EH (cell line): ENCODE data around the gene SLCO6A1.

Experiments
- DNase-seq: peaks from one replicate; pipeline ENCODE4 v3.0.0-alpha.2; 2015; ENCODE audit warnings: low read depth

The SLCO6A1 gene

DNA sequence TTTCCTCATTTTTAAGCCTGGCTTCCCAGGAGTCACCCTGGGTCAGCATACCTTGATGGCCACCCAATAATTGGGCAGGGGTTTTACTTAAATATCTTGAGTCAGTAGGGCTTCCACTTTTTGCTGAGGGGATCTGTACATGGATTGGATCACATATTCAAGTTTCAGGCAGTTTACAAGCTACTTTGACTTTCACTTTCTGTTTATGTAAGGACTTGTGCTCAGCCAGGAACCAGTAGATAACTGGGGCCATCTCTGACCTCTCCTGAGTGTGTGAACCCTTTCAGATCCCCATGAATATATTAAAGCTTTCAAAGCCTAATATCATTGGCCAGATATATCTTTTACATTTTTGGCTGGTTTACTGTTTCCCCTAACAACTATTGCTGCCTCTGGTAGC is 45.1 kb downstream of the SLCO6A1 start:
- peak; percentile 0 for DNase-seq

GRCh38 chr5:102451082-102451481 is 47.7 kb downstream of the SLCO6A1 start:
- no peak for DNase-seq

DNA sequence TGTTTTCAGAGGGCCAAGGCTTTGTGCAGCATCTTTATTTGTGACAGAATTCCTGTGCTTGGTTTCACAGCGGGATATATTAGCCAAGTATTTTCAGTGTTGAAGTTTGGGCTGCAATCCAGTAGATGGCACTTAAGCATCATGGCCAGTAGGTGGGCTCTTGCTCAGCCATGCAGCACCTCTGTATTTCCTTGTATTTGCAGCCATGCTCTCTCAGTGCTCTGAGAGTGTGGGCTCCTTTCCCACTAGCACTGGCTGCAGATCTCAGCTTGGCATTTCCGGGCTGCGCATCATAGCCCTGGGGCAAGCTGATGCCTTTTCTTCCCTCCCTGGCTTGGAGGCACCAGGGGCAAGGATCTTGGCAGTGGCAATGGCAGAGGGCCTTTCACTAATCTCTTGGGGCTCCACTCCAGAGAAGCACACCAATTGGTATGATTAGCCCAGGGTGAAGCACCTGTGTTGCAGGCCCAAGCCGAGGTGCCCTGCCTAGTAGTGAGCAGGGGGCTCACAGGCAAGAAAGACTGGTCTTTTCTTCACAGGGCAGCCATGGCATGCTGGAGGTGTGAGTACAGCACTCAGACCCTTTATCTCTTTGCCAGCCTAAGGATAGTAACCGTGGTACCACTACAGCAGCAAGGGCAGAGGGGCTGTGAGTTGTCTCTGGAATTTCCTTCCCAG is 48.3 kb downstream of the SLCO6A1 start:
- DNase-seq = peak; percentile 2

GRCh38 chr5:102433473-102433872 is 65.3 kb downstream of the SLCO6A1 start:
- no peak for DNase-seq

- DNase-seq = no peak
These were observed 77.2 kb downstream of the SLCO6A1 start for GRCh38 chr5:102421647-102422046.

GRCh38 chr5:102418531-102418930 is 80.3 kb downstream of the SLCO6A1 start:
- no peak for DNase-seq

DNA sequence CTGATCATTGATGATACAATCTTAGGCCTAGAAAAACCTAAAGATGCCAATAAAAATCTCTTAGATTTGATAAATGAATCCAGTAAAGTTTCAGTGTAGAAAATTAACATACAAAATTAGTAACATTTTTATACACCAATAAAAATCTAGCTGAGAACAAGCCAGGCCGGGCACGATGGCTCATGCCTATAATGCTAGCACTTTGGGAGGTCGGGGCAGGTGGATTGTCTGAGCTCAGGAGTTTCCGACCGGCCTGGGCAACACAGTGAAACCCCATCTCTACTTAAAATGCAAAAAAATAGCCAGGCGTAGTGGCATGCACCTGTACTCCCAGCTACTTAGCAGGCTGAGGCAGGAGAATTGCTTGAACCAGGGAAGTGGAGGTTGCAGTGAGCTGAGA is 84.4 kb downstream of the SLCO6A1 start:
- DNase-seq = no peak

GRCh38 chr5:102388235-102388634 is 110.6 kb downstream of the SLCO6A1 start:
- no peak for DNase-seq

DNA sequence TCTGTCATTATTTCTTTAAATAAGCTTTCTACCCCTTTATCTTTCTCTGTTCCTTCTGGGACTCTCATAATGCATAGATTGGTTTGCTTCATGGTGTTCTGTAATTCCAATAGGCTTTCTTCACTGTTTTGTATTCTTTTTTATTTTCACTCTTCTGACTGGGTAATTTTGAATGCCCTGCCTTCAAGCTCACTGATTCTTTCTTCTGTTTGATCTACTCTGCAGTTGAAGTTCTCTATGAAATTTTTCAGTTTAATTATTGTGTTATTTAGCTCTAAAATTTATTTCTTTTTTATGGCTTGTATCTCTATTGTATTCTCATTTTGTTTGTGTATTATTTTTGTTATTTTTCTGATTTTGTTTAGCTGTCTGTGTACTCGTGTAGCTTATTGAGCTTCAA is 113.4 kb downstream of the SLCO6A1 start:
- no peak for DNase-seq

DNA sequence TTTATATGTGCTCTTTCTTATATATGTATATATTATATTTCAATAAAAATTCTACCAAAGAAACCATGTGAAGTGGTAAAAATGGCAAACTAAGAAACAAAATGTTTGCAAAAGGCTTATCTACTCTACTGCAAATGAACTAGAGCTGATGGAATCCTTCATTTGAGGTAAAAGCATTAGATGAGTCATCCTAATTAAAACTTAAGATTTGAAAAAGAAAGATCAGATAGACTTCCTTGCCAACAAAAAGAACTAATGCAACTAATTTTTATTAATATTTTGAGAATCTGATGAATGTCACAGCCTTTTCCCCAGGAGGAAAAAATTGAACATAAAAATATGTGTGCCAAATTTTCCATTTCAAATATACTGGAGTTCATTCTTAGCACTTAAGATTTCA is 118.6 kb downstream of the SLCO6A1 start:
- DNase-seq = no peak

DNA sequence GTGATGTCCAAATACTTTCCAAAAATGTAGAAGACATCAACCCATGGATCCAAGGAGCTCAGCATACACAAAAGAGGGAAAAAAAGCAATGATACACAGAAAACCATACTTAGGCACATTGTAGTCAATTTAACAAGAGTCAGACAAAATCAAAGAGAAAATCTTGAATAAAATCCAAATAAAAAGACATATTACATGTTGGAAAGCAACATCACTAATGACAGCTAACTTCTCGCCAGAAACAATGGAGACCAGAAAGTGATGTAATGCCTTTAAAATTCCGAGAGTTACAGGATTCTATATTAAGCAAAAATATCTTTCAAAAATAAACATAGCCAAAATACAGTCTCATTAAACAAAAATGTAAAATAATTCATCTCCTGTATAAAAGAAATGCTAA is 122.9 kb downstream of the SLCO6A1 start:
- DNase-seq = no peak

- no peak for DNase-seq
These were observed 123.5 kb downstream of the SLCO6A1 start for GRCh38 chr5:102375272-102375671.

- no peak for DNase-seq
These were observed 130.4 kb downstream of the SLCO6A1 start for GRCh38 chr5:102368392-102368791.

DNA sequence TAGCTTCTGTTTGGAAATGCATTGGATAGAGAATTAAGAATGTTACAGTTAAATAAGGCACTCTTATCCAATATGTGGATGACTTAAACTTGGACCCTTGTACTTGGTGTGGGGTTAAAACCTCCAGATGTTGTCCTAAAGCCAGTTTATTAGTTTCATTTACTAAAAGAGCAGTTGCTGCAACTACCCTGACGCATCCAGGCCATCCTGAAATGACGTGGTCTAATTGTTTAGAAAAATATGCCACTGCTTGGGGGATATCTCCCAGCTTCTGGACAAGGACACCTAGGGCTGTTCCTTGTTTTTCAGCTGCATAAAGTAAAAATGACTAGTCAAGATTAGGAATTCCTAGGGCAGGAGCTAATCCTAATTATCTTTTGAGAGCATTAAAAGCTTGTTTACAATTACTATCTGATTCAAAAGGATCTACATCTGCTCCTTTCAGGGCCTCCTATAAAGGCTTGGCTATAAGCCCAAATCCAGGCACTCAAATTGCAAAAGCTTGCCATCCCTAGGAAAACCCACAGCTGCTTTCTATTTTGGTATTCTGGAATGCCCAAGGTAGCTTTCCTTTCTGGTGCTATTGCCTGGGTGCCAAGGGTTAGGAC is 157.0 kb downstream of the SLCO6A1 start:
- DNase-seq = no peak

GRCh38 chr5:102324714-102325113 is 174.1 kb downstream of the SLCO6A1 start:
- no peak for DNase-seq
